GM18502 (cell line): Measurements from ENCODE around the gene WDR90.
"Not testable (repeated sequence)": the region's sequence is repeated elsewhere in the genome, so short reads cannot be mapped to it uniquely, and the experiment has no call there.

ENCODE experiments used
- ATAC-seq: cut with Tn5 transposase; IDR thresholded peaks from one replicate; pipeline ENCODE4 v1.9.1; 2021; ENCODE audit warnings: mild to moderate bottlenecking; ENCODE audit not compliant: unreplicated experiment, poor library complexity

The WDR90 gene

GRCh38 chr16:684071-684794 lies 35.1 kb downstream of the WDR90 start, which contains the start of gene JMJD8:
Gene JMJD8, minus strand, starts transcription at chr16:684334. Its CDS starts 15 bp downstream, at chr16:684319.
- peak; percentile 68 for ATAC-seq

GRCh38 chr16:684961-685696 lies 36.0 kb downstream of the WDR90 start:
- ATAC-seq, result no peak

GRCh38 chr16:685967-686366 lies 36.8 kb downstream of the WDR90 start:
- no peak for ATAC-seq

- ATAC-seq, result no peak
These were observed 37.5 kb downstream of the WDR90 start for GRCh38 chr16:686459-687260.

DNA sequence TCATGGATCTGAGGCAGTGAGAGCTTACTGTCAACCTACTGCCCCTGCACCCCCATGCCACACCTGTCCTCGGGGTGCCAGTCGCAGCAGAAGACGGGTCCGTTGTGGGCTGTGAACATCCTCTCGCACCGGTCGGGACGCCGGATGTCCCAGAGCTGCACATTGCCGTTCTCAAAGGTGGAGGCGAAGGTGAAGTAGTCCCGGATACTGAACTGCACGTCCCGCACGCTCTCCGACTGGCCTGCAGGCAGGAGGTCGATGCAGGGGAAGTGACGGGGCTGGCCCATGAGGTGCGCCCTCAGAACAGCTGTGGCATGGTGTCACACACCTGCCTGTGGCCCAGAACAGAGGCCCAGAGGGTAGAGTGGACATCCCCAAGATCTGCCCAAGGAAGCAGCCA lies 38.3 kb downstream of the WDR90 start:
- ATAC-seq, result no peak

DNA sequence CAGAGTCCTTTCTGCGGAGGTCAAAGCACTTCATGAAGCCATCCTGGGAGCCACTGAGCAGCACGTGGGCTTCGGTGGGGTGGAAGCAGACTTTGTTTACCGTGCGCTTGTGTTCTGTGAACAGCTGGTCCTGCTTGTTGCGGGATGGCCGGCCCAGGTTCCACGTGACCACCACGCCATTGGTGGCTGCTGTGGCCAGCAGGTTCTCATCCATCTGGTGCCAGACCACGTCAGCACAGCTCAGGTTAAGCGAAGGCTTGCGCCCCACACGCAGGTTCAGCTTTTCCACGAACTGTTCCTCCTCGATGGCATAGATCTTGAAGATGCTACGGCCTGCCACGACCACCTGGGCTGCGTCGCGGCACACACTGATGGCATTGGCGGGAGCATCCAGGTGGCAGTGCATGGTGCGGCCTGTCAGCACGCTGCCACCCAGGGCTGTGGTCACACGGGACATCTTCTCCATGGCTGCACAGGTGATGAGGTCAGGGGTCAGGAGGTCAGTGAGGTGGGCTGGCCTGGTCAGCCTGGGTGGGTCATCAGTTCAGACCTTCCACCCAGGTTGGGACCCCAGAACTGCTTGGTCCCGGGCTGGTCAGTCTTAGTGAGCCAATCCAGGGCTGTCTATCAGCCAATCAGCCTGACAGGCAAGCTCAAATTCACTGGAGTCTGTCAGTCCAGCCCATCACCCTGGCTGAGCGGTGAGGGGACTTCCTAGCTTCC lies 40.2 kb downstream of the WDR90 start:
- ATAC-seq, result no peak

DNA sequence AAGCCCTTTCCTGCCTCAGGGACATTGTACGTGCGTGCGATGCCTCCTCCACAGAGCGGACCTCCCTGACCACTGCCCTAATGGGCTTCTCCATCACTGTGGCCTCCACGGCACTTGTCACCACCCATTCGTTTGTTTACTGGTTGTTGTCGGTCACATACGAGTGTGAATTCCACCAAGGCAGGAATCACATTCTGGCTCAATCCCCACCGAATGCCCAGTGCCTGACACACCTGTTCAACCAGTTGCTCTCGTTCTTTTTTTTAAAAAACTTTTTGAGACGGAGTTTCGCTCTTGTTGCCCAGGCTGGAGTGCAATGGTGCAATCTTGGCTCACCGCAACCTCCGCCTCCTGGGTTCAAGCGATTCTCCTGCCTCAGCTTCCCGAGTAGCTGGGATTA lies 42.1 kb downstream of the WDR90 start:
- ATAC-seq, result not testable (repeated sequence)

GRCh38 chr16:692356-693108 lies 43.4 kb downstream of the WDR90 start:
- no peak for ATAC-seq

DNA sequence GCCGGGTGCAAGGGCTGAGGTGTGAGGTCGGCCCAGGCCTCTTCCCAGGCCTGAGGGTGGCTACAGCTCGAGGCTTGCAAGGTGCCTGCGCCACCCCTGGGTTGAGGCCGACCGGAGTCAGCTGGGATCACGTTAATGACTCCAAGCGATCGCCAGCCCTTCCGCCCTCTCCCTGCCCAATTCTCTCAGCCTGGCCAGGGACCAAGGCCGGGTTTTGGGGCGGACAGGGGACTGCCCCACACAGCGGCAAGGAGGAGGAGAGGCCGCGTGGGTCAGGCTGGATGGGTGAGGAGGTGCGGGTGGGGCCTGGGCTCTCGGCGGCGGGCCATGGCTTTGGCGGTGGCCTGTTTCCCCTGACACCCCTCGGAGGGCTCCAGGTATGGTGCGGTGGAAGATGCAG lies 44.2 kb downstream of the WDR90 start:
- no peak for ATAC-seq

GRCh38 chr16:693766-694165 lies 44.6 kb downstream of the WDR90 start:
- no peak for ATAC-seq

DNA sequence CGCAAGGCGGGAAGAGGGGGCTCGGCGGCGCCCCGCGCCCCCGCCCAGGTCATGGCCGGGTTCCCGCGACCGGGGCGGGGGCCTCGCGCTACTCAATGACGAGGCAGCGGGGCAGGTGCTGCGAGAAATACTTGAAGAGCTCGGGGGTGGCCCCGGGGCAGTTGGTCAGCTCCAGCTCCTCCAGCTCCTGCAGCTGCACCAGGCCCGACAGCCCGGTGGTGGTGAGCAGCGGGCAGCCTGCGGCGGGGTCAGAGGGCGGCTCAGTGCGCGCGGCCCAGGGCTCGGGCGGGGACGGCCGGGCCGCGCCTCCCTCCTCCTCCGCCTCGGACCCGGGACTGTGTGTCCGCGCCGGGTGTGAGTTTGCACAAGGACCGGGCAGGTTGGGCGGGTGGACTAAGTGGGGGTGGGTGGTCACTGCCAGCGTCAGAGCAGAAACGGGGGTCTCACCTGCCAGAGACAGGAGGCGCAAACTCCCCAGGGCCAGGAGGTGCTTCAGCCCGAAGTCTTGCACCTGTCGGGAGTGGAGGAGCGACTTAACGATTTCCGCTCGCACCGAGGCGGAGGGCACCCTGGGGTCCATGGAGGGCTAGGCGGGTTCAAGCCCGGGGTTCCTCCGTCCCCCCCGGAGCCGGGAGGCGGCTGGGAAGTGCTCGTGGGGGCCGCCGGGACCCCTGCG lies 45.2 kb downstream of the WDR90 start:
- ATAC-seq, result no peak

GRCh38 chr16:694863-695354 lies 45.7 kb downstream of the WDR90 start:
- no peak for ATAC-seq

DNA sequence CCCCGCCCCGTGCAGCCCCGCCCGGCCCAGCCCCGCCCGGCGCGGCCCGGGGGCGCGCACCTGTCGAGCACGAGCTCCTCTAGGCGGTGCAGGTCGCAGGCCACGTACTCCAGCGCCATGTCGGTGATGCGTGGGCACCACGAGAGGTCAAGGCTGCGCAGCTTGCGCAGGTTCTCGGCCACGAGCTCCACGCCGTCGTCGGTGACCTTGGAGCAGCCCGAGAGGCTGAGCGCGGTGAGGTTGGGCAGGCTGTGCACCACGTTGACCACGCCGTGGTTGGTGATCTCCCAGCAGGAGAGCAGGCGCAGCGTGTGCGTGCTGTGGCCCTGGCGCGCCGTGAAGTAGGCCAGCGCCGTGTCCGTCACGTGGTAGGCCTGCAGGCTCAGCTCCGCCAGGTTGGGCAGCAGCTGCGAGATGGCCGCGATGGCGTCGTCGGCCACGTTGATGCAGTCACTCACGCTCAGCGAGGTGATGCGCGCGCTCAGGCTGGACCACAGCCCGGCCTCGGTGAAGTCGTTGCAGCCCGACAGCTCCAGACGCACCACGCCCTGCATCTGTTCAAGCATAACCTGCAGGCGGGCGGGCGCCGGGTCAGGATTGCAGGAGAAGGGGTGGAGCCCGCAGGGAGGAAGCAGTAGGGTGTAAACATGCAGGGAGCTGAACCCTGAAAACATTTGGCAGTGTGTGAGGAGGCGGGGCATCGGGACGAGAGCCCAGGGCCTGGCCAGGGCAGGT lies 46.4 kb downstream of the WDR90 start:
- no peak for ATAC-seq

DNA sequence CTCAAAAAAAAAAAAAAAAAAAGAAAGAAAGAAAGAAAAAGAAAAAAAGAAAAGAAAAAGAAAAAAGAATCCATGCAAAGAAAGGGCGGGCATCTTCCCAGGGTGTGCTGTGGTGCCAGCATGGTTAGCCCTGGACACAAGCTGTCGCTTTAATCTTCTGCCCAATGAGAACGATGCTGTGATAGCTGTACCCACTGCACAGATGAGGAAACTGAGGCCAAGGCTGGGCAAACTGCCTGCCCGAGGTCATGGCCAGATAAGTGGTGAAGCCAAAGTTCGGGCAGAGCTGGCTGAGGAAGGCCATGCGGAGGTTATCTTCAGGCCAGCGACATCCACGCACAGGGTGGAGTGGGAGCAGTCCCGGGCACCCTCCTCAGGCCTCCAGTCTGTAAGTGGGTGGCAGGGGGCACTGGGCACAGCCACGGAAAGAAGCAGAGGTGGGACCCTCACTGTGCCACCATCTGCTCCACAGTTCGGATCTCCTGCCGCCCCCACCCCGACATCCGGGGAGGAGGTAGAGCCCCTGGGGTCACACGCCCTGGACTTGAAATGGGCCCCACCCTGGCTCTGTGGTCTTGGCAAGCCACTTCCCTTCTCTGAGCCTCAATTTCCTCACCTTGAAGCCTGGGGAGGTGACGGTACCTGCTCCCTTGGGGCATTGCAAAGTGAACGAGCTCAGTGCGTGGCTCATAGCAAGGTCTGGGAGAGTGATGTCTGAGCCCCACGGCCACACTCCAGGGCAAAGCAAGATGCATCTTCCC lies 49.9 kb downstream of the WDR90 start:
- no peak for ATAC-seq

DNA sequence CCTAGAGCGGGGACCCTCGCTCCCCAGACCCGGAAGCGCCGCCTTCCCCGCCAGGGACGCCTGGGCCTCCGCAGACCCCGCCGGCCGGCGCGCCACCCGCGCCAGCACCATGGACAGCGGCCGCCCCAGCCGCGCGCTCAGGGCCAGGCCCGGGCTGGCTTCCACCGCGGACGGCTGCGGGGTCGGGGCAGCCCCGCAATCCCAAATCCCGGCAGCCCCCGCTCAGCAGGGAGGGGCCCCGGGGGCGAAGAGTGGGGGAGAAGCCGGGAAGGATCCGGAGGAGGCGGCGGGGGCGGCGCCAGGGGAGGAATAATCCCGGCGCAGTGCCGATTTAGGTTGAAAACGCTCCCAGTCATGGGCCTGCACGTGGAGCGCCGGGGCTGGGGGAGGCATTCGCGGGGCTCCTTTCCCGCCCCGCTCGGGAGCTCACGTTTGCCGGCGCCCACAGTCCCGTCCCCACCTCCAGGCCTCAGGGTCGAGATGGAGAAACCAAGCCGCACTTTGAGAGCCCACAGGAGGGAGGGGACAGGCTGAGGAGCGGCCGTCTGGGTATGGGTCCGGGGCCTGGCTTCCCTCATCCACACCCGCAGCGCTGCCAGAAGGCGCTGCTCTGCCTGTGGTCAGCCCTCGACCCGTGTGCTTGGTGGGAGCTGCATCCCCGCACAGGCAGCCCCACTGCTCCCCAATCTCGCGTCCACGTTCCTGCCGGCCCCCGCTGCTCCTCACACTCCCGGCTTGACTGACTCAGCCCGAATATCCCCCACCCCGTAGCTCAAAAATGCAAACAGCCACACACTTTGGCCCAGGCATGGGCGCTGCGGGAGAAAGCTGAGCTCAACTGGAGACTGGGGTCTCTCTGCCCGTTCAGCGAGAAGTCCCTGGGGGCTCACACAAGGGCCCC lies 51.8 kb downstream of the WDR90 start:
- ATAC-seq, result no peak

DNA sequence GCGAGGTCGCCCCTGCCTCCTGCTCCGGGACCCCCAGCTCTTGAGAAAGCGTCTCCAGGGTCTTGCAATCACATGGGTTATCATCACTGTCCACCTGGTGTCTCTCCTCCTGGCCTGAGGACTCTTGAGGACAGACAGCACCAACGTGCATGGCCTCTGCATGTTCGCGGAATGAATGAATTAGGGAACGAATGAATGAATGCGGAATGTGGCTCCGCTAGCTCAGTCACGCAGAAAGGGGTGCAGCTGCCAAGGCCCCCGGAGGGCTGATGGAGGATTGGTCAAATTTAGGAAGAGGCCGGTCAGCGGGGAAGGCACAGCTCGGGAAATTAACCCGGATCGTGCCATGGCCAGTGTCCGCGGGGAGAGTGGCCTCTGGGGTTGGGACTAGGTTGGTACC lies 53.2 kb downstream of the WDR90 start:
- ATAC-seq, result no peak

GRCh38 chr16:703406-703805 lies 54.2 kb downstream of the WDR90 start:
- no peak for ATAC-seq
